ENCODE results near the gene GPR18.
A peak's percentile ranks its signal among the peaks of the same experiment; 100 is the strongest.
"Not testable (repeated sequence)": the region's sequence is repeated elsewhere in the genome, so short reads cannot be mapped to it uniquely, and the experiment has no call there.

Gene GPR18

GRCh38 chr13:99266827-99267226, 8.6 kb upstream of the GPR18 start:
- DNase-seq (ENCODE audit: low read depth in 3 of 3), result no peak

GRCh38 chr13:99265821-99266426, 7.7 kb upstream of the GPR18 start:
- DNase-seq (ENCODE audit: low read depth in 3 of 3), result no peak

- peak in 1 of 3 donors; percentile 56 for DNase-seq (ENCODE audit: low read depth in 3 of 3)
These were observed 7.1 kb upstream of the GPR18 start for GRCh38 chr13:99265162-99265800.

- no peak for DNase-seq (ENCODE audit: low read depth in 3 of 3)
These were observed 5.9 kb upstream of the GPR18 start for GRCh38 chr13:99264051-99264450.

- no peak for DNase-seq (ENCODE audit: low read depth in 3 of 3)
These were observed 5.1 kb upstream of the GPR18 start for GRCh38 chr13:99263126-99263785.

GRCh38 chr13:99261059-99261458, 2.9 kb upstream of the GPR18 start:
- DNase-seq (ENCODE audit: low read depth in 3 of 3), result no peak

- DNase-seq (ENCODE audit: low read depth in 3 of 3), result no peak
These were observed 2.0 kb upstream of the GPR18 start for GRCh38 chr13:99260216-99260615.

GRCh38 chr13:99258946-99259345, 767 bp upstream of the GPR18 start:
- no peak for DNase-seq (ENCODE audit: low read depth in 3 of 3)

GRCh38 chr13:99257291-99257690, 888 bp downstream of the GPR18 start:
- no peak for DNase-seq (ENCODE audit: low read depth in 3 of 3)

GRCh38 chr13:99256709-99257108, 1.5 kb downstream of the GPR18 start:
- DNase-seq (ENCODE audit: low read depth in 3 of 3), result no peak

GRCh38 chr13:99256283-99256682, 1.9 kb downstream of the GPR18 start:
- DNase-seq (ENCODE audit: low read depth in 3 of 3), result no peak

GRCh38 chr13:99255271-99255670, 2.9 kb downstream of the GPR18 start:
- no peak for DNase-seq (ENCODE audit: low read depth in 3 of 3)

- DNase-seq (ENCODE audit: low read depth in 3 of 3), result no peak
These were observed 3.3 kb downstream of the GPR18 start for GRCh38 chr13:99254830-99255229.

GRCh38 chr13:99251921-99252320, 6.3 kb downstream of the GPR18 start:
- DNase-seq (ENCODE audit: low read depth in 3 of 3), result no peak

GRCh38 chr13:99250982-99251825, 7.0 kb downstream of the GPR18 start:
- no peak for DNase-seq (ENCODE audit: low read depth in 3 of 3)

GRCh38 chr13:99249606-99250005, 8.6 kb downstream of the GPR18 start:
- DNase-seq (ENCODE audit: low read depth in 3 of 3), result not testable (repeated sequence)

GRCh38 chr13:99249178-99249577, 9.0 kb downstream of the GPR18 start:
- DNase-seq (ENCODE audit: low read depth in 3 of 3), result not testable (repeated sequence)

- no peak for DNase-seq (ENCODE audit: low read depth in 3 of 3)
These were observed 12.1 kb downstream of the GPR18 start for GRCh38 chr13:99246100-99246499.

- no peak for DNase-seq (ENCODE audit: low read depth in 3 of 3)
These were observed 20.1 kb downstream of the GPR18 start for GRCh38 chr13:99237981-99238662.

GRCh38 chr13:99231721-99232120, 26.5 kb downstream of the GPR18 start:
- DNase-seq (ENCODE audit: low read depth in 3 of 3), result no peak

GRCh38 chr13:99230991-99231390, 27.2 kb downstream of the GPR18 start:
- DNase-seq (ENCODE audit: low read depth in 3 of 3), result no peak

- not testable (repeated sequence) for DNase-seq (ENCODE audit: low read depth in 3 of 3)
These were observed 27.6 kb downstream of the GPR18 start for GRCh38 chr13:99230588-99230987.
